H1 (cell line): Measurements from ENCODE around the gene TRIM9. TPM values are rescaled to one million over a fixed set of nuclear protein-coding genes. Genes with fewer than 3 reads are reported as not detected.

Experiments used
- polyA plus RNA-seq, 7 experiments: library from polyadenylated mRNA; depleted of rRNA in 3 of 7; stranded (reverse) in 5 of 7; unstranded in 2 of 7; fragments of >200 nt in 5 of 7; fragments of 200-250 nt in 2 of 7; gene quantifications; 1 replicate in 5 of 7; 2 replicates in 1 of 7; 4 replicates in 1 of 7; pipeline versions ENCODE4 v1.2.1 to v1.2.3, GENCODE V29; 2011 to 2013; ENCODE audit warnings: missing spikeins in 2 of 7, mixed read lengths in 2 of 7
- total RNA-seq: library from RNA; stranded (reverse); fragmentation: NEBNext Ultra II Directional; extraction: Animal tissue kit (Norgen Biotek cat#: 25700); gene quantifications from 2 replicates; pipeline ENCODE4 v1.2.1, GENCODE V29; 2021
- TF ChIP-seq, protein P1 (sequence below): IDR thresholded peaks from 2 replicates; pipeline ENCODE4 v1.6.1; 2012; ENCODE audit warnings: low read length, inconsistent platforms

The TRIM9 gene
- total and polyA plus RNA-seq, 2 of the 8 experiments (the other 6 are each of a cell fraction or from before 2014, with no cell fraction given) = 2.7 to 5.4 TPM

DNA sequence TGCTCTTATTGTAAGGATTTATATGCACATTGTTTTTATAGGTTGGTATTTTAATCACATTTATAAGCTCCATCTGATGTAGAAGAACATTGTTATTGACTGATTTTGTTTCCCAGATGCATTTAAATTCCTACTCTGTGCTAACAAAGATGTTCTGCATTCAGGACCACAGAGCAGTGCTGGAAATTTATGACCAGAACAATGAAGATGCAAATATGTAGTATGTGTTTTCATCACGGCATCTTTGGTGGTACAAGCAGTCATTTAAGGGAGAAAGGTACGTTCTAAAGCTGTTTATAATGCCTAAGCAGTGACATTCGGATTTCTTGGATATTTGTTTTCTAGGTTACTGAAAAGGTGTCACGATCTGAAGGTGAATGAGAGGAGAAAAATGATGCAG, 66.5 kb downstream of the TRIM9 start (continued):
- TF ChIP-seq, protein P1, sequence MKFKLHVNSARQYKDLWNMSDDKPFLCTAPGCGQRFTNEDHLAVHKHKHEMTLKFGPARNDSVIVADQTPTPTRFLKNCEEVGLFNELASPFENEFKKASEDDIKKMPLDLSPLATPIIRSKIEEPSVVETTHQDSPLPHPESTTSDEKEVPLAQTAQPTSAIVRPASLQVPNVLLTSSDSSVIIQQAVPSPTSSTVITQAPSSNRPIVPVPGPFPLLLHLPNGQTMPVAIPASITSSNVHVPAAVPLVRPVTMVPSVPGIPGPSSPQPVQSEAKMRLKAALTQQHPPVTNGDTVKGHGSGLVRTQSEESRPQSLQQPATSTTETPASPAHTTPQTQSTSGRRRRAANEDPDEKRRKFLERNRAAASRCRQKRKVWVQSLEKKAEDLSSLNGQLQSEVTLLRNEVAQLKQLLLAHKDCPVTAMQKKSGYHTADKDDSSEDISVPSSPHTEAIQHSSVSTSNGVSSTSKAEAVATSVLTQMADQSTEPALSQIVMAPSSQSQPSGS = no peak
